HG02943 (cell line): ENCODE results near the gene PTP4A1.
A peak's percentile ranks its signal among the peaks of the same experiment; 100 is the strongest.
"Not testable (repeated sequence)": the region's sequence is repeated elsewhere in the genome, so short reads cannot be mapped to it uniquely, and the experiment has no call there.

Source experiments
- ATAC-seq: cut with Tn5 transposase; IDR thresholded peaks from one replicate; pipeline ENCODE4 v1.9.1; 2021; ENCODE audit warnings: mild to moderate bottlenecking, low read depth, moderate library complexity; ENCODE audit not compliant: unreplicated experiment

The PTP4A1 gene

DNA sequence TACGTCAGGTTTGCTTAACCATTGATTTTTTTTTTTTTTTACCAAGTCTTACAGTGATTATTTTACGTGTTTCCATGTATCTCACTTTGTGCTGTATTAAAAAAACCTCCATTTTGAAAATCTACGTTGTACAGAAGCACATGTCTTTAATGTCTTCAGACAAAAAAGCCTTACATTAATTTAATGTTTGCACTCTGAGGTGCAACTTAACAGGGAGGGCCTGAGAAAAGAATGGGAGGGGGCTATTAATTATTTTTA lies 8.4 kb downstream of the PTP4A1 start:
- no peak for ATAC-seq

GRCh38 chr6:63581355-63582013 lies 9.2 kb downstream of the PTP4A1 start:
- no peak for ATAC-seq

GRCh38 chr6:63582579-63583231 lies 10.4 kb downstream of the PTP4A1 start:
- ATAC-seq = no peak

DNA sequence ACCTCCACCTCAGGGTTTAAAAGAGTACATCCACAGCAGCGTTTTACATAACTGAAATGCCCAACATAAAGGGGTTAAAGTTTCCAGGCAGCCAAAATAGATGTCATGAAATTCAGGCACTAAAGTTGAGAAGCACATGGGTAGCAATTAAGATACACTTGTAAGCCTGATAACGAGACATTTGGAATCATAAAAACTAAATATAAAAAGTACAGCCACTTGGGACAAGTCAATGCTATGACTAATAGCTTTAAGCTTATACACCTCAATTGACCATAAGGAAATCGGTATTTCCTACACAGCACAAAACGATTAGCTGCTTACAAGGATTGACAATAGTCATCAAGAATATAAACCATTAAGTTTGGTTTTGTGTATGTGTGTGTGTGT lies 11.8 kb downstream of the PTP4A1 start:
- ATAC-seq = no peak

DNA sequence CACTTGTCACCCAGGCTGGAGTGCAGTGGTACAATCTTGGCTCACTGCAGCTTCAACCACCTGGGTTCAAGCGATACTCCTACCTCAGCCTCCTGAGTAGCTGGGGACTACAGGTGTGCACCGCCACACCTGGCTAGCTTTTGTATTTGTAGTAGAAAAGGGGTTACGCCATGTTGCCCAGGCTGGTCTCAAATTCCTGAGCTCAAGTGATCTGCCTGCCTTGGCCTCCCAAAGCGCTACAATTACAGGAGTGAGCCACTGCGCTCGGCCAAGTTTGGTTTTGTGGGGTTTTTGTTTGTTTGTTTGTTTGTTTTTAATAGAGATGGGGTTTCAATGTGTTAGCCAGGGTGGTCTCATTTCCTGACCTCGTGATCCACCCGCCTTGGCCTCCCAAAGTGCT lies 12.3 kb downstream of the PTP4A1 start:
- ATAC-seq = no peak

DNA sequence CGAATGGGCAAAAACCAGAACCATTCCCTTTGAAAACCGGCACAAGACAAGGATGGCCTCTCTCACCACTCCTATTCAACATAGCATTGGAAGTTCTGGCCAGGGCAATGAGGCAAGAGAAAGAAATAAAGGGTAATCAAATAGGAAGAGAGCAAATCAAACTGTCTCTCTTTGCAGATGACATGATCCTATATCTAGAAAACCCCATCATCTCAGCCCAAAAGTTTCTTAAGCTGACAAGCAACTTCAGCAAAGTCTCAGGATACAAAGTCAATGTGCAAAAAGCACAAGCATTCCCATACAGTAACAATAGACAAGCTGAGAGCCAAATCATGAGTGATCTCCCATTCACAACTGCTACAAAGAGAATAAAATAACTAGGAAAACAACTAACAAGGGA lies 13.4 kb downstream of the PTP4A1 start:
- not testable (repeated sequence) for ATAC-seq

DNA sequence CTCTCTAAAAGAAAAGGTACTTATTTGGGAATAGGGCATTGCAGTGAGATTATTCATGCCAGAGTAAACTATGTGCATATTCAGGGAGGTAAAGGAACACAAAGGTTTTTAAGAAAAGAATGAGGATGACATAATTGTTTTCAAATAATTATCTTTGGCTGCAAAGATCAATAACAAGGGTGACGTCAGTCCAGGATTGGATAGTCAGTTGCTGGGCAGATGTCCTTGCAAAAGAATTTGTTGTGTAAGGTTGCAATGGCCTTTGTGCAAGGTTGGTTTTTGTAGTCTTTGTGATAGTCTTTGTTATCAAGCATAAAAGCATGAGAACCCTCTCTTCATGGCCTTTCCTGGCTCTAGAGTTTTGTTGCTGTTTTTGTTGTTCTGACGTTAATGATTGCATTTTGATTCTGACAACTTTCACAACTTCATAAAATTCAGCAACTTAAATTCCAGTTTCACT lies 17.7 kb downstream of the PTP4A1 start:
- ATAC-seq = no peak

DNA sequence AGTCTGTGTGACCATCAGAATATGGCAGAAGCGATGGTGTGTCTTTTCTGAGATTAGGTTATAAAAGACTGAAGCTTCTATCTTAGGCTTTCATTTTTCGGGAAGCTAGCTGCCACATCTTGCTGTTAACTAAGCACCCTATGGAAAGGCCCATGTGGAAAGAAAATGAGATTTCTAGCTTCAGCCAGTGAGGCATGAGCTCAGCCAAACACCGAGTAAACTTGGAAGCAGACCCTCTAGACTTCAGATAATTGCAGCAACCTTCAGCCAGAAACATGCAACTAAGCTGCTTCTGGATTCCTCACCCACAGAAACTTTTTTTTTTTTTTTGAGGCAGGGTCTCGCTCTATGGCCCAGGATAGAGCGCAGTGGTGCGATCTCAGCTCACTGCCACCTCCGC lies 20.6 kb downstream of the PTP4A1 start:
- ATAC-seq = no peak

DNA sequence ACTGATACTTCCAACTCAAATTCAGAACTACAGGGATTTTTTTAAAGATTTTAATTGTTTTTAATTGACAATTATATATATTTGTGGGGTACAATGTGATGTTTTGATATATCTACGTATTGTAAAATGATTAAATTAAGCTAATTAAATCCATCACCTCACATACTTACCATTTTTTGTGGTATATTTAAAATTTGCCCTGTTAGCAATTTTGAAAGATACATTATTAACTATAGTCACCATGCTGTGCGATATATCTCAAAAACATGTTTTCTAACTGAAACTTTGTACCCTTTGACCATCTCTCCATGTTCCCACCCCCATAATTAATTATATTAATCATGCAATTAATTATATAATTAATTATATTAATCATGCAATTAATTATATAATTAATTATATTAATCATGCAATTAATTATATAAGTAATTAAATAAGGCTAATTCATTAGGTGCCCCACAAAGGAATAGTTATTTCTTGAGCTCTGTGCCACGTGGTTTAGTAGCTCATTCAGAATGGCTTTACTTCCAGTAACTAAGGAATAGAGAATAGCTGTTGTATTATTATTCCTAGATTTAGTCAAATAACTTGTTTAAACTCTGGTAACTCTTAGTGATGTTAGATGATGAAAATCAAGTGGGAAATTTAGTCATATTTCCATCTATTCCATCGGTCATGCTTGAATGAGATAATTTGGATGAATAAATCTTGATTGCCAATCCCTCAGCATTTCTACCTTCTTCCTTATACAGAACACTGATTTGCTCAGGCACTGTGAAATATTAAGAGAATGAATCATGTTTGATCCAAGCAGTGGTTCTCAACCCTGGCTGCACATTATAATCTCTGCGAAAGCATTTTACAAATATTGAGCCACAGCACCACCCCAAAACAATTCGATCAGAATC lies 25.1 kb downstream of the PTP4A1 start:
- ATAC-seq = no peak

DNA sequence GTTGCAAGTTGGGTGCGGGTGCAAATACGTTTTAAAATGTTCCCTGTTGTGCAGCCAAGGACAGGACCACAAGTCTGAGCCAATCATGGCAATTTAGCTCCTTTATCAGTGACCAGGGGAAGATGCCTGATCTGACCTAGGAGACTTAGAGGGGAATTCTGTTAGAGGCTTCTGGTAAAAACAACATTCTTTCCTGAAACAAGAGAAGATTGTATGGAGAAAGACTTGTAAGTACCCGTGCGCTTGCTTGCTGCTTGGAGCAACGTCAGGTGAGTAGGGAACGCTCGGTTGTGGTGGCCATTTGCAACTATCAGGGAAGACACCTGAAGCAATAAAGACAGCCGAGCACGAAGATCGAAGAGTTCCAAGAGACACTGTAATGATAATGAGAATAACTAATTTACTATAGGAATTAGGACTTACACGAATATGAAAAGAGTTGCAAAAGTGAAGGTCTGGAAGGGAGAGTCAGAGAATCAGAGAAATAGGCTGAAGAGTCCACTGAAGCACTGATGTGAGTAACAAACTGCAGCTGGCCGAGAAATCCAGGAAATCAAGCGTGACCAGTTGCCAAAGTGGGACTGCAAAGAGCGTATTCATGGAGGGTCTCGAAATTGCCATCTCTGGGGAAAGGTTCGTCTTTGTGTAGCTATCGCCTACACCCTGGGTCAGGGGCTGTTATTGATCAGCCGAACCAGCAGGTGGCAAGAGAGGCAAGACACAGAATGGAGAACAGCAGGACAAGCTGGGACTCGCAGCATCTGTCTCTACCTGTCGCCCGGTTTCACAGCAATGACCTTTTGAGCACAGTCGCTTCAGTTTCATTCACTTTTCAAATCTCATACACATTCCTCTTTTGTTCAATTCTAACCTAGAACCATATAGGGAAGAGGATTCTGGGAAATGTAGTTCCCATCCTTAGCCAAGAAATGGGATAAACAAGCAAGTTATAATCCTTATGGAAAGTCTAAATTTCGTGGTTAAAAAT lies 26.1 kb downstream of the PTP4A1 start:
- ATAC-seq = peak; percentile 100

DNA sequence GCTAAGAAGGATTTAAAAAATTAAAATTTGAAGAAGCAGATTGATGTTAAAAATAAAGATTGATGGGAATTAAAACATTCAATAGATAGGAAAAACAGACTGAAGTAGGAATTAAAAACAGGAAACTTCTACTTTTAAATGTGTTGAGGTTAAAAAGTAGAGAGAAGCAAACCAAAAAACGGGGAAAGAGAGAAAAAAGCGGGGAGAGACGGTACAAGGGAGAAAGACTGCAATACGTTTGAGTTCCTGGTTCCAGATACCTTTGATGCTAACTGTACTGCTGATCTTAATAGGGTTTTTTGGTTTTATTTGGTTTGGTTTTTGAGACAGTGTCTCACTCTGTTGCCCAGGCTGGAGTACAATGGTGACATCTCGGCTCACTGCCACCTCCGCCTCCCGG lies 27.0 kb downstream of the PTP4A1 start:
- no peak for ATAC-seq

DNA sequence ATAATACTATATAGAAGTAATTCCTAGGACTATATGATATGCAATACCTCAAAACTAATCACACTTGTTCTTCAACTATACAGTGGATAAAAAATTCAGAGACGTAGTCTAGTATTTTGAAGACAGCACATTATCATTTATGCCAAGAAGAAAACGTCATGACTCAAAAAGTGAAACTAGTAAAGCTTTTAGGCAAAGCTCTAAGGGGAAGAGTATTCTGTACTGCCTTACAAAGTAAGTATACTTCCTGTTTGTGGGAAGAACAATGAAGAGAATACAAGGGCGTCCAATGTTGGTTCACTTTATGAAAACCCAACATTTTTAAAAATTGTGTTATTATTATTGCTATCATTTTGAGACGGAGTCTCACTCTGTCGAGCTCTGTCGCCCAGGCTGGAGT lies 27.9 kb downstream of the PTP4A1 start:
- no peak for ATAC-seq

- no peak for ATAC-seq
Measured at GRCh38 chr6:63609231-63609630, 37.0 kb downstream of the PTP4A1 start.

DNA sequence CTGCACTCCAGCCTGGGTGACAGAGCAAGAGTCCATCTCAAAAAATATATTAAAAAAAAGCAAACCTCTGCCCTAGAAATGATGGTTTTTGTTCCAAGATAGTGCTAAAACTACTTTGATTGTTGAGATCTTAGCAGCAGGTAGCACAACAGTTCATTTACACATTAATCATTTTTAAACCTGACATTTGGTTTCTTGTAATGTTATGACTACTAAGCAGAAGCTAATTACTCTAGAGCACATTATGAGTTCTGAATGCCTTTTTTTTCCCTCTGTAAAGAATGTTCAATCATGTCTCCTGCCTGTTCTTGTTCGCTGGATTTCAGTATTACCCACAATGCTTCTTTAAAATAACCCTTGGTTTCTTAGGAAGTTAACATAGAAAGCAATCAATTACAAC lies 38.7 kb downstream of the PTP4A1 start:
- no peak for ATAC-seq

- ATAC-seq = no peak
Measured at GRCh38 chr6:63611560-63611959, 39.3 kb downstream of the PTP4A1 start.

DNA sequence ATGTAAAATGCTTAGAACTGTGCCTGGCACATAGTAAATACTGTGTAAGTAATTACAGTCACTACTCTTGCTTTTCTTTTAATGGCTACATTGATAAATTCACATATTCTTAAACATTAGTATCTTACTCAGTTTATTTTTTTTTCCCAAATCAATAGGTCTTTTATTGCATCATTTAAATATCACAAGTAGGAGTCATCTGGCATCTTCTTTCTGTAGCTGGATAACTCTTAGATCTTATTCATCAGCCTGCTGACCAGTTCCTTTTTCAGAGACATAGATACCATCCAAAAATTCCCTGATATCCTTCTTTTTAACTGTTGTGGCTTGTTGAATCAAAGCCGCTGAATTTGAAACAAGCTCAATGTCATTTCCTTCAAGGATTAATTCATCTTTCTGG lies 43.3 kb downstream of the PTP4A1 start:
- no peak for ATAC-seq
